H1 (cell line): Measurements from ENCODE around the gene KDR. TPM values are rescaled to one million over a fixed set of nuclear protein-coding genes. Genes with fewer than 3 reads are reported as not detected.

Source experiments
- CTCF ChIA-PET: fragments of 300-600 bp; sonication (Branson Sonifier 250); formaldehyde crosslinking; loops from one replicate; lab custom pipeline; 2021; ENCODE audit not compliant: partially characterized antibody; lab: Charles Lee
- POLR2A ChIA-PET: fragments of 300-600 bp; sonication (Branson Sonifier 250); formaldehyde crosslinking; loops from one replicate; lab custom pipeline; 2021; ENCODE audit warnings: inconsistent platforms; ENCODE audit not compliant: partially characterized antibody; lab: Charles Lee
- DNase-seq, 2 experiments: peaks; one replicate each; pipeline versions ENCODE4 v3.0.0 to v3.0.0-alpha.2; 2010 to 2022; ENCODE audit warnings: low spot score in 2 of 2, low read depth in 1 of 2, mixed read lengths in 1 of 2
- FAIRE-seq: peaks from 2 replicates; lab custom pipeline; 2011; peaks lifted over from hg19 to GRCh38; lab: Jason Lieb, UNC
- H2AFZ ChIP-seq: 2 replicates; pipeline ENCODE4 v1.8.1; 2012; ENCODE audit warnings: low read length, inconsistent platforms
- H2AK5ac ChIP-seq: 2 replicates; pipeline ENCODE4 v1.6.1; 2013; ENCODE audit warnings: low read depth, low read length
- H2BK120ac ChIP-seq: replicated peaks from 2 replicates; pipeline ENCODE3; 2013; ENCODE audit warnings: low read depth, low read length, inconsistent platforms
- H2BK12ac ChIP-seq: 2 replicates; pipeline ENCODE4 v1.6.1; 2013; ENCODE audit warnings: low read depth, low read length
- H2BK15ac ChIP-seq: 2 replicates; pipeline ENCODE4 v1.6.1; 2013; ENCODE audit warnings: low read length
- H2BK20ac ChIP-seq: 2 replicates; pipeline ENCODE4 v1.6.1; 2013; ENCODE audit warnings: low read length
- H2BK5ac ChIP-seq: 2 replicates; pipeline ENCODE4 v1.6.1; 2013; ENCODE audit warnings: low read depth, low read length
- H3K14ac ChIP-seq: 2 replicates; pipeline ENCODE4 v1.6.1; 2013; ENCODE audit warnings: inconsistent platforms; ENCODE audit not compliant: insufficient read length
- H3K18ac ChIP-seq: 2 replicates; pipeline ENCODE4 v1.6.1; 2013; ENCODE audit warnings: low read length; ENCODE audit errors: extremely low read depth
- H3K23ac ChIP-seq: 2 replicates; pipeline ENCODE4 v1.6.1; 2013; ENCODE audit warnings: inconsistent platforms; ENCODE audit not compliant: insufficient read length
- H3K23me2 ChIP-seq: 2 replicates; pipeline ENCODE4 v1.6.1; 2013; ENCODE audit warnings: low read depth, low read length
- H3K27ac ChIP-seq: 2 replicates; pipeline ENCODE4 v1.6.1; 2011; ENCODE audit warnings: low read depth, low read length, inconsistent platforms
- H3K27me3 ChIP-seq, 4 experiments: replicated peaks in 1 of 4; 1 replicate in 1 of 4; 2 replicates in 3 of 4; pipeline versions ENCODE4 v1.6.1 to v1.8.1; 2011 to 2013; ENCODE audit warnings: low read length in 3 of 4, mild to moderate bottlenecking in 3 of 4, inconsistent platforms in 2 of 4, mixed read lengths in 2 of 4, moderate library complexity in 1 of 4; ENCODE audit not compliant: control insufficient read depth in 3 of 4, insufficient read depth in 3 of 4; ENCODE audit errors: extremely low read depth in 1 of 4
- H3K36me3 ChIP-seq, 4 experiments: 2 replicates each; pipeline versions ENCODE4 v1.6.1 to v1.8.1; 2011 to 2013; ENCODE audit warnings: mild to moderate bottlenecking in 4 of 4, low read length in 3 of 4, moderate library complexity in 2 of 4, control low read depth in 1 of 4, inconsistent platforms in 1 of 4; ENCODE audit not compliant: insufficient read depth in 4 of 4, control insufficient read depth in 2 of 4
- H3K4ac ChIP-seq: replicated peaks from 2 replicates; pipeline ENCODE3; 2013; ENCODE audit warnings: low read length, low read depth, mixed read lengths, inconsistent platforms; ENCODE audit not compliant: insufficient read length
- H3K4me1 ChIP-seq, 4 experiments: replicated peaks in 1 of 4; 1 replicate in 1 of 4; 2 replicates in 3 of 4; pipeline versions ENCODE4 v1.6.1 to v1.8.1; 2011 to 2013; ENCODE audit warnings: low read length in 3 of 4, inconsistent platforms in 2 of 4, mixed read lengths in 1 of 4; ENCODE audit not compliant: insufficient read depth in 4 of 4, control insufficient read depth in 3 of 4
- H3K4me2 ChIP-seq, 2 experiments: 2 replicates each; pipeline versions ENCODE4 v1.6.1 to v1.8.1; 2011 to 2013; ENCODE audit warnings: low read depth in 2 of 2, low read length in 2 of 2, control low read depth in 1 of 2, inconsistent platforms in 1 of 2, mild to moderate bottlenecking in 1 of 2; ENCODE audit not compliant: insufficient read depth in 1 of 2
- H3K4me3 ChIP-seq, 4 experiments: fragments of 200-600, 300-600 bp in 1 of 4; sonication (generic), shearing (Covaris generic), sonication (Bioruptor Twin) in 1 of 4; 2 replicates each; pipeline versions ENCODE4 v1.5.1 to v1.8.1; 2011 to 2016; ENCODE audit warnings: low read length in 4 of 4, low read depth in 3 of 4, control low read depth in 2 of 4, inconsistent platforms in 2 of 4, mild to moderate bottlenecking in 2 of 4, mixed read lengths in 1 of 4, moderate library complexity in 1 of 4; ENCODE audit not compliant: insufficient read depth in 2 of 4; ENCODE audit errors: extremely low read depth in 1 of 4
- H3K56ac ChIP-seq: replicated peaks from 2 replicates; pipeline ENCODE3; 2013; ENCODE audit warnings: low read depth, mild to moderate bottlenecking, mixed read lengths, low read length, inconsistent platforms; ENCODE audit not compliant: insufficient read length
- H3K79me1 ChIP-seq: 2 replicates; pipeline ENCODE4 v1.6.1; 2013; ENCODE audit warnings: low read depth, low read length, control low read depth
- H3K79me2 ChIP-seq, 2 experiments: 2 replicates each; pipeline versions ENCODE4 v1.6.1 to v1.8.1; 2012 to 2013; ENCODE audit warnings: low read length in 2 of 2, mild to moderate bottlenecking in 2 of 2, inconsistent platforms in 1 of 2; ENCODE audit not compliant: insufficient read depth in 2 of 2, control insufficient read depth in 1 of 2
- H3K9ac ChIP-seq, 4 experiments: replicated peaks in 1 of 4; 1 replicate in 1 of 4; 2 replicates in 3 of 4; pipeline versions ENCODE4 v1.6.1 to v1.8.1; 2011 to 2013; ENCODE audit warnings: low read depth in 3 of 4, low read length in 3 of 4, control low read depth in 2 of 4, mild to moderate bottlenecking in 2 of 4, moderate library complexity in 2 of 4, inconsistent platforms in 1 of 4; ENCODE audit errors: extremely low read depth in 1 of 4
- H3K9me3 ChIP-seq, 2 experiments: 2 replicates each; pipeline versions ENCODE4 v1.6.1 to v1.8.1; 2012 to 2013; ENCODE audit warnings: mild to moderate bottlenecking in 2 of 2, moderate library complexity in 2 of 2, control low read depth in 1 of 2, inconsistent platforms in 1 of 2, low read depth in 1 of 2, low read length in 1 of 2, mixed read lengths in 1 of 2; ENCODE audit not compliant: insufficient read depth in 2 of 2
- H4K20me1 ChIP-seq, 2 experiments: replicated peaks in 1 of 2; 2 replicates each; pipeline versions ENCODE3 to v1.8.1; 2011 to 2013; ENCODE audit warnings: inconsistent platforms in 2 of 2, low read length in 2 of 2, mild to moderate bottlenecking in 1 of 2; ENCODE audit not compliant: insufficient read depth in 2 of 2, control insufficient read depth in 1 of 2
- H4K5ac ChIP-seq: 2 replicates; pipeline ENCODE4 v1.6.1; 2013; ENCODE audit warnings: low read length, low read depth, mixed read lengths, inconsistent platforms; ENCODE audit not compliant: insufficient read length
- H4K8ac ChIP-seq: 2 replicates; pipeline ENCODE4 v1.8.0; 2013; ENCODE audit warnings: mild to moderate bottlenecking, moderate library complexity, low read length, inconsistent platforms; ENCODE audit not compliant: insufficient read depth; ENCODE audit errors: extremely low read depth
- H4K91ac ChIP-seq: replicated peaks from 2 replicates; pipeline ENCODE3; 2013; ENCODE audit warnings: low read length, mixed read lengths, inconsistent platforms; ENCODE audit not compliant: insufficient read length
- BACH1 ChIP-seq: IDR thresholded peaks from 2 replicates; pipeline ENCODE4 v1.6.1; 2012; ENCODE audit warnings: low read length, improper control_type of control experiment
- CTBP2 ChIP-seq: IDR thresholded peaks from 2 replicates; pipeline ENCODE4 v1.7.0; 2011; ENCODE audit warnings: borderline replicate concordance, mild to moderate bottlenecking, moderate library complexity, mixed read lengths, low read length; ENCODE audit not compliant: insufficient read depth, insufficient read length
- MAFK ChIP-seq: IDR thresholded peaks from 2 replicates; pipeline ENCODE4 v1.6.1; 2012; ENCODE audit warnings: low read depth, mild to moderate bottlenecking, improper control_type of control experiment, low read length
- SIN3A ChIP-seq, 2 experiments: IDR thresholded peaks in 1 of 2; conservative IDR thresholded peaks in 1 of 2; 2 replicates each; pipeline ENCODE4 v1.6.1; 2011 to 2012; ENCODE audit warnings: low read length in 2 of 2, improper control_type of control experiment in 1 of 2, low read depth in 1 of 2, mild to moderate bottlenecking in 1 of 2
- SP1 ChIP-seq: IDR thresholded peaks from 2 replicates; pipeline ENCODE4 v1.6.1; 2011; ENCODE audit warnings: low read depth, low read length
- TAF1 ChIP-seq: IDR thresholded peaks from 2 replicates; pipeline ENCODE4 v1.6.1; 2011; ENCODE audit warnings: mild to moderate bottlenecking, low read depth, low read length
- TCF12 ChIP-seq: IDR thresholded peaks from 2 replicates; pipeline ENCODE4 v1.6.1; 2011; ENCODE audit warnings: low read depth, mild to moderate bottlenecking, low read length
- TEAD4 ChIP-seq: IDR thresholded peaks from 2 replicates; pipeline ENCODE4 v1.6.1; 2012; ENCODE audit warnings: low read depth, low read length, inconsistent platforms, mixed read lengths
- WGBS, 2 experiments: shearing (Covaris generic) in 1 of 2; methylation state at CpG; one replicate each; pipeline versions ENCODE4 v1.1.6 to v1.1.7; 2013 to 2015; ENCODE audit warnings: low lambda C conversion rate in 2 of 2, mixed read lengths in 2 of 2, inconsistent platforms in 1 of 2, low coverage in 1 of 2, missing lambda C conversion rate in 1 of 2; ENCODE audit not compliant: insufficient replicate concordance in 2 of 2, insufficient coverage in 1 of 2, insufficient read length in 1 of 2; ENCODE audit errors: extremely low coverage in 1 of 2, missing lambda C conversion rate in 1 of 2; 5-methylcytosine and 5-hydroxymethylcytosine counted together
- polyA plus RNA-seq, 7 experiments: library from polyadenylated mRNA; depleted of rRNA in 3 of 7; stranded (reverse) in 5 of 7; unstranded in 2 of 7; fragments of >200 nt in 5 of 7; fragments of 200-250 nt in 2 of 7; gene quantifications; 1 replicate in 5 of 7; 2 replicates in 1 of 7; 4 replicates in 1 of 7; pipeline versions ENCODE4 v1.2.1 to v1.2.3, GENCODE V29; 2011 to 2013; ENCODE audit warnings: missing spikeins in 2 of 7, mixed read lengths in 2 of 7
- total RNA-seq: library from RNA; stranded (reverse); fragmentation: NEBNext Ultra II Directional; extraction: Animal tissue kit (Norgen Biotek cat#: 25700); gene quantifications from 2 replicates; pipeline ENCODE4 v1.2.1, GENCODE V29; 2021
- TF ChIP-seq, protein P1 (sequence below): IDR thresholded peaks from 2 replicates; pipeline ENCODE4 v1.6.1; 2012; ENCODE audit warnings: inconsistent platforms

Gene KDR
- total and polyA plus RNA-seq, 2 of the 8 experiments (the other 6 are each of a cell fraction or from before 2014, with no cell fraction given) = 69.3 to 106 TPM

DNA sequence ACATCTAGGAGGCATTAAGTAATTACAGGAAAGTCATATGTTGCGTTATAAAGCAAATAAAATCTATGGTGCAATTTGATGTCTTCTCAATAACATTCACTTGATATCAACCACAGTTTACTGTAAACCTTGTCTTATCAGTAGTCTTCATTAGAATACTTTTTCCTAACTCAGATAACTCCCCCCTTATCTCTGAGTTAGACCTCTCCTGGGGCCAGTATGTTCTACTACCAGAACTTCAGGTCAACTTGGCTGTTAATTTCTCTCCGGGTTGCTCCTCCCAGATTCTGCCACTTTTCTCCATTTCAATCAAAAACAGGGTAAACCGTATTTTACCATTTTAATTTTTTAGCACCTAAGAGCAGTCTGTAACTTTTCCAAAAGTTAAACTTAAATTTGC is 50.0 kb downstream of the KDR start:
- FAIRE-seq = no peak
- no peaks in the 10 kb centered on the region for H3K79me1 ChIP-seq
- H3K4ac ChIP-seq = no peak overlapping the region
- 93% methylated on average over 3 of the region's 3 CpGs; no CpG with 5 or more reads in 1 of the 2 experiments for WGBS, 2 experiments
- peaks cover 9 to 21% (median 13%) of the 10 kb centered on the region in 4 experiments; a peak in 6 of 8 replicates for H3K36me3 ChIP-seq
- no peak overlapping the region for H2AK5ac ChIP-seq
- no peak for DNase-seq
- ChIA-PET CTCF (interaction anchor here (0.7 to 1.9 kb wide), 5 partner anchors 67 to 141 kb away, joined by 3 to 11 read pairs (median 4); no protein-coding TSS in a partner anchor), POLR2A (interaction anchor here (0.8 to 1.4 kb wide), 2 partner anchors 10 to 29 kb away, joined by 3 read pairs; no protein-coding TSS in a partner anchor)
- TF ChIP-seq TEAD4 (no peak), SIN3A (conservative IDR thresholded peaks at IDR 0.05 in 1 of 2, IDR thresholded peaks at IDR 0.05 in 1 of 2; ENCODE audit: low read depth in 1 of 2, low read length in 2 of 2) (no peak), MAFK (no peak), CTBP2 (no peak), TCF12 (no peak), BACH1 (no peak), SP1 (no peak), TAF1 (no peak)
- TF ChIP-seq, protein P1, sequence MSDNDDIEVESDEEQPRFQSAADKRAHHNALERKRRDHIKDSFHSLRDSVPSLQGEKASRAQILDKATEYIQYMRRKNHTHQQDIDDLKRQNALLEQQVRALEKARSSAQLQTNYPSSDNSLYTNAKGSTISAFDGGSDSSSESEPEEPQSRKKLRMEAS = no peak
- no peak overlapping the region for H2BK12ac ChIP-seq
- no peaks in the 10 kb centered on the region for H3K79me2 ChIP-seq
- no peak overlapping the region for H4K91ac ChIP-seq
- no peaks in the 10 kb centered on the region for H3K27me3 ChIP-seq
- H4K5ac ChIP-seq = no peak overlapping the region
- no peak overlapping the region for H3K18ac ChIP-seq
- H4K20me1 ChIP-seq = peaks cover 0 to 1% of the 10 kb centered on the region in 2 experiments
- no peak overlapping the region for H3K9ac ChIP-seq
- H3K4me3 ChIP-seq = no peak overlapping the region
- no peak overlapping the region for H3K4me2 ChIP-seq
- no peak overlapping the region for H2BK5ac ChIP-seq
- H3K23ac ChIP-seq = no peak overlapping the region
- no peaks in the 10 kb centered on the region for H3K9me3 ChIP-seq
- H3K4me1 ChIP-seq = peaks cover 0 to 9% (median 0%) of the 10 kb centered on the region in 4 experiments; a peak in 2 of 7 replicates
- H2BK120ac ChIP-seq = no peak overlapping the region
- no peak overlapping the region for H2BK15ac ChIP-seq
- H3K14ac ChIP-seq = no peak overlapping the region
- H2BK20ac ChIP-seq = no peak overlapping the region
- no peak overlapping the region for H3K27ac ChIP-seq
- H3K23me2 ChIP-seq = peaks cover 5% of the 10 kb centered on the region; the same call in 1 of the 2 replicates
- no peak overlapping the region for H2AFZ ChIP-seq
- H4K8ac ChIP-seq = no peak overlapping the region
- H3K56ac ChIP-seq = no peak overlapping the region
